Measurements from ENCODE around the gene ZNF592. TPM values are rescaled to one million over a fixed set of nuclear protein-coding genes. Genes with fewer than 3 reads are reported as not detected.
A peak's percentile ranks its signal among the peaks of the same experiment; 100 is the strongest.

ZNF592 gene
- total RNA-seq, 2 donors from 2014 or later, result 22.7 to 34.7 TPM

- ATAC-seq (no peak), DNase-seq (ENCODE audit: low spot score in 2 of 2) (no peak)
- Mint-ChIP-seq H3K9me3 (no peaks in the 10 kb centered on the region), H3K27ac (no peak overlapping the region), H3K36me3 (peaks cover 0 to 14% of the 10 kb centered on the region in 2 donors)
These were observed 14.6 kb downstream of the ZNF592 start for GRCh38 chr15:84762840-84763572.

GRCh38 chr15:84764585-84764984 is 16.2 kb downstream of the ZNF592 start:
- Mint-ChIP-seq H3K36me3 (peaks cover 7 to 26% of the 10 kb centered on the region in 2 donors), H3K9me3 (no peaks in the 10 kb centered on the region), H3K27ac (peak overlapping the region in 1 of 2 donors; percentile 66)
- DNase-seq (ENCODE audit: low spot score in 2 of 2) (no peak), ATAC-seq (no peak)

- H3K36me3 Mint-ChIP-seq, result peaks cover 7 to 26% of the 10 kb centered on the region in 2 donors
- ATAC-seq, result peak in 1 of 2 donors; percentile 3
- peak overlapping the region in 1 of 2 donors; percentile 66 for H3K27ac Mint-ChIP-seq
These were observed 16.6 kb downstream of the ZNF592 start for GRCh38 chr15:84764989-84765388.

GRCh38 chr15:84765675-84766074 is 17.3 kb downstream of the ZNF592 start:
- no peak for DNase-seq (ENCODE audit: low spot score in 2 of 2)
- no peak for ATAC-seq
- Mint-ChIP-seq H3K9me3 (no peaks in the 10 kb centered on the region), H3K27ac (no peak overlapping the region), H3K36me3 (peaks cover 7 to 26% of the 10 kb centered on the region in 2 donors)

More at GRCh38 chr15:84764989-84765388, 16.6 kb downstream of the ZNF592 start:
- DNase-seq (ENCODE audit: low spot score in 2 of 2), result no peak
- H3K9me3 Mint-ChIP-seq, result no peaks in the 10 kb centered on the region

GRCh38 chr15:84766461-84767035 is 18.2 kb downstream of the ZNF592 start:
- Mint-ChIP-seq H3K9me3 (no peaks in the 10 kb centered on the region), H3K27ac (no peak overlapping the region), H3K36me3 (peaks cover 7 to 26% of the 10 kb centered on the region in 2 donors)
- no peak for DNase-seq (ENCODE audit: low spot score in 2 of 2)
- ATAC-seq, result no peak

- no peak for DNase-seq (ENCODE audit: low spot score in 2 of 2)
- H3K36me3 Mint-ChIP-seq, result peaks cover 7 to 18% of the 10 kb centered on the region in 2 donors
These were observed 23.6 kb downstream of the ZNF592 start for GRCh38 chr15:84772031-84772430.

GRCh38 chr15:84772467-84772866 is 24.1 kb downstream of the ZNF592 start:
- ATAC-seq (no peak), DNase-seq (ENCODE audit: low spot score in 2 of 2) (no peak)
- no peak overlapping the region for H3K27ac Mint-ChIP-seq
- H3K36me3 Mint-ChIP-seq, result peaks cover 7 to 18% of the 10 kb centered on the region in 2 donors
- H3K9me3 Mint-ChIP-seq, result no peaks in the 10 kb centered on the region

More at GRCh38 chr15:84772031-84772430, 23.6 kb downstream of the ZNF592 start:
- no peak for ATAC-seq
- no peaks in the 10 kb centered on the region for H3K9me3 Mint-ChIP-seq
- H3K27ac Mint-ChIP-seq, result no peak overlapping the region

- DNase-seq (ENCODE audit: low spot score in 2 of 2), result no peak
- ATAC-seq, result no peak
- Mint-ChIP-seq H3K36me3 (peaks cover 7 to 14% of the 10 kb centered on the region in 2 donors), H3K9me3 (no peaks in the 10 kb centered on the region), H3K27ac (no peak overlapping the region)
These were observed 25.3 kb downstream of the ZNF592 start for GRCh38 chr15:84773716-84774115.

GRCh38 chr15:84775867-84776449 is 27.6 kb downstream of the ZNF592 start:
- Mint-ChIP-seq H3K27ac (peak overlapping the region in 1 of 2 donors; percentile 60), H3K9me3 (no peaks in the 10 kb centered on the region), H3K36me3 (peaks cover 0 to 6% of the 10 kb centered on the region in 2 donors)
- ATAC-seq (no peak), DNase-seq (ENCODE audit: low spot score in 2 of 2) (no peak)

- H3K27ac Mint-ChIP-seq, result peak overlapping the region in 1 of 2 donors; percentile 19
- peaks cover 0 to 12% of the 10 kb centered on the region in 2 donors for H3K36me3 Mint-ChIP-seq
- ATAC-seq, result no peak
- DNase-seq (ENCODE audit: low spot score in 2 of 2), result no peak
- no peaks in the 10 kb centered on the region for H3K9me3 Mint-ChIP-seq
These were observed 29.8 kb downstream of the ZNF592 start for GRCh38 chr15:84778194-84778593.

GRCh38 chr15:84780492-84780891 is 32.1 kb downstream of the ZNF592 start:
- ATAC-seq (no peak), DNase-seq (ENCODE audit: low spot score in 2 of 2) (no peak)
- Mint-ChIP-seq H3K36me3 (peaks cover 12 to 14% of the 10 kb centered on the region in 2 donors), H3K27ac (no peak overlapping the region), H3K9me3 (no peaks in the 10 kb centered on the region)

- no peak for DNase-seq (ENCODE audit: low spot score in 2 of 2)
- H3K9me3 Mint-ChIP-seq, result no peaks in the 10 kb centered on the region
- ATAC-seq, result no peak
- H3K36me3 Mint-ChIP-seq, result peaks cover 12 to 14% of the 10 kb centered on the region in 2 donors
- H3K27ac Mint-ChIP-seq, result peak overlapping the region in 1 of 2 donors; percentile 53
These were observed 33.1 kb downstream of the ZNF592 start for GRCh38 chr15:84781495-84781894.

- Mint-ChIP-seq H3K36me3 (peaks cover 12 to 14% of the 10 kb centered on the region in 2 donors), H3K9me3 (no peaks in the 10 kb centered on the region), H3K27ac (peak overlapping the region in 1 of 2 donors; percentile 80)
- DNase-seq (ENCODE audit: low spot score in 2 of 2) (no peak), ATAC-seq (peak in 1 of 2 donors; percentile 39)
These were observed 34.0 kb downstream of the ZNF592 start for GRCh38 chr15:84782346-84782745.

GRCh38 chr15:84783493-84784251 is 35.3 kb downstream of the ZNF592 start:
- peak overlapping the region in 1 of 2 donors; percentile 69 for H3K27ac Mint-ChIP-seq

GRCh38 chr15:84784262-84784661 is 35.9 kb downstream of the ZNF592 start:
- peaks cover 12 to 14% of the 10 kb centered on the region in 2 donors for H3K36me3 Mint-ChIP-seq
- DNase-seq (ENCODE audit: low spot score in 2 of 2) (no peak), ATAC-seq (no peak)
- H3K27ac Mint-ChIP-seq, result peak overlapping the region in 1 of 2 donors; percentile 7
- no peaks in the 10 kb centered on the region for H3K9me3 Mint-ChIP-seq

More at GRCh38 chr15:84783493-84784251, 35.3 kb downstream of the ZNF592 start:
- DNase-seq (ENCODE audit: low spot score in 2 of 2) (no peak), ATAC-seq (no peak)
- Mint-ChIP-seq H3K9me3 (no peaks in the 10 kb centered on the region), H3K36me3 (peaks cover 12 to 14% of the 10 kb centered on the region in 2 donors)

- DNase-seq (ENCODE audit: low spot score in 2 of 2), result no peak
- H3K36me3 Mint-ChIP-seq, result peaks cover 12 to 14% of the 10 kb centered on the region in 2 donors
These were observed 36.7 kb downstream of the ZNF592 start for GRCh38 chr15:84785053-84785452.

More at GRCh38 chr15:84785053-84785452, 36.7 kb downstream of the ZNF592 start:
- peak; percentile 78 to 85 for ATAC-seq
- Mint-ChIP-seq H3K9me3 (no peaks in the 10 kb centered on the region), H3K27ac (peak overlapping the region in 1 of 2 donors; percentile 7)

Data from activated naive CD4-positive, alpha-beta T cell treated with anti-CD3 and anti-CD28 coated beads, Interleukin-2, amount 50 U/mL, for 72 hours (primary cell).